Activated naive CD4-positive, alpha-beta T cell treated with anti-CD3 and anti-CD28 coated beads, Interleukin-2, amount 50 U/mL, for 16 hours (primary cell): Measurements from ENCODE around the gene DAGLA.

Source experiments
- DNase-seq: peaks from one replicate; pipeline ENCODE4 v3.0.0-alpha.2; 2020

Gene DAGLA

GRCh38 chr11:61732705-61733104 is 52.5 kb downstream of the DAGLA start:
- no peak for DNase-seq

- DNase-seq, result peak; percentile 85
These were observed 53.2 kb downstream of the DAGLA start for GRCh38 chr11:61733120-61733978.

- DNase-seq, result no peak
These were observed 54.6 kb downstream of the DAGLA start for GRCh38 chr11:61734767-61735166.

- no peak for DNase-seq
These were observed 55.2 kb downstream of the DAGLA start for GRCh38 chr11:61735391-61735790.

GRCh38 chr11:61736310-61736709 is 56.1 kb downstream of the DAGLA start:
- no peak for DNase-seq

- no peak for DNase-seq
These were observed 56.9 kb downstream of the DAGLA start for GRCh38 chr11:61737131-61737530.

- no peak for DNase-seq
These were observed 57.6 kb downstream of the DAGLA start for GRCh38 chr11:61737636-61738386.

- no peak for DNase-seq
These were observed 58.6 kb downstream of the DAGLA start for GRCh38 chr11:61738776-61739175.

GRCh38 chr11:61739413-61739812 is 59.2 kb downstream of the DAGLA start:
- no peak for DNase-seq

GRCh38 chr11:61739966-61740365 is 59.8 kb downstream of the DAGLA start:
- DNase-seq, result no peak

GRCh38 chr11:61742391-61742790 is 62.2 kb downstream of the DAGLA start:
- DNase-seq, result no peak

- DNase-seq, result no peak
These were observed 63.4 kb downstream of the DAGLA start for GRCh38 chr11:61743486-61744095.

GRCh38 chr11:61744181-61744580 is 64.0 kb downstream of the DAGLA start:
- DNase-seq, result no peak

GRCh38 chr11:61744609-61745156 is 64.5 kb downstream of the DAGLA start:
- DNase-seq, result no peak

- DNase-seq, result no peak
These were observed 65.7 kb downstream of the DAGLA start for GRCh38 chr11:61745781-61746441.

GRCh38 chr11:61746442-61747191 is 66.4 kb downstream of the DAGLA start:
- DNase-seq, result no peak

- DNase-seq, result no peak
These were observed 67.2 kb downstream of the DAGLA start for GRCh38 chr11:61747192-61747966.

GRCh38 chr11:61747967-61748285 is 67.7 kb downstream of the DAGLA start:
- no peak for DNase-seq

GRCh38 chr11:61749591-61750217 is 69.5 kb downstream of the DAGLA start:
- DNase-seq, result no peak

GRCh38 chr11:61750631-61751273 is 70.6 kb downstream of the DAGLA start:
- no peak for DNase-seq
